Progenitor cell of endocrine pancreas (in vitro differentiated cells): Measurements from ENCODE around the gene ACAD9. TPM values are rescaled to one million over a fixed set of nuclear protein-coding genes. Genes with fewer than 3 reads are reported as not detected.

ENCODE experiments used
- DNase-seq: peaks from one replicate; pipeline ENCODE4 v3.0.0; 2021; ENCODE audit warnings: low spot score; ENCODE audit not compliant: unreplicated experiment
- H3K27ac Mint-ChIP-seq: 2 replicates; pipeline ENCODE4 v1.8.0; 2021; ENCODE audit warnings: mild to moderate bottlenecking, moderate library complexity, mixed read lengths
- H3K27me3 Mint-ChIP-seq: 2 replicates; pipeline ENCODE4 v1.8.0; 2021; ENCODE audit warnings: mixed read lengths
- H3K36me3 Mint-ChIP-seq: 2 replicates; pipeline ENCODE4 v1.8.0; 2022; ENCODE audit warnings: mixed read lengths; ENCODE audit not compliant: insufficient read depth
- H3K4me1 Mint-ChIP-seq: 2 replicates; pipeline ENCODE4 v1.8.0; 2021; ENCODE audit warnings: low read depth, mixed read lengths
- H3K4me3 Mint-ChIP-seq: 2 replicates; pipeline ENCODE4 v1.8.0; 2021; ENCODE audit warnings: low read depth, mild to moderate bottlenecking, moderate library complexity, mixed read lengths
- H3K9me3 Mint-ChIP-seq: 2 replicates; pipeline ENCODE4 v1.8.0; 2021; ENCODE audit warnings: low read depth, mixed read lengths
- CTCF ChIP-seq: fragments of 200-600 bp; sonication (generic); IDR thresholded peaks from one replicate; pipeline ENCODE4 v1.5.0; 2021; ENCODE audit warnings: antibody characterized with exemption, mild to moderate bottlenecking; ENCODE audit not compliant: unreplicated experiment
- total RNA-seq: library from RNA; stranded (reverse); gene quantifications from 2 replicates; pipeline ENCODE4 v1.2.1, GENCODE V29; 2021

Gene ACAD9
- total RNA-seq, 1 donor from 2014 or later, result 57.0 TPM

GRCh38 chr3:128884992-128885391, 5.6 kb downstream of the ACAD9 start:
- H3K4me1 Mint-ChIP-seq, result peaks cover 24% of the 10 kb centered on the region
- H3K9me3 Mint-ChIP-seq, result no peaks in the 10 kb centered on the region
- no peak for DNase-seq
- TF ChIP-seq CTCF, result no peak
- H3K4me3 Mint-ChIP-seq, result no peak overlapping the region
- peaks cover 12% of the 10 kb centered on the region for H3K36me3 Mint-ChIP-seq
- H3K27me3 Mint-ChIP-seq, result no peaks in the 10 kb centered on the region
- H3K27ac Mint-ChIP-seq, result peak overlapping the region; percentile 57

- Mint-ChIP-seq H3K36me3 (peaks cover 7% of the 10 kb centered on the region), H3K4me1 (no peaks in the 10 kb centered on the region), H3K9me3 (no peaks in the 10 kb centered on the region), H3K27me3 (no peaks in the 10 kb centered on the region), H3K4me3 (no peak overlapping the region), H3K27ac (no peak overlapping the region)
- TF ChIP-seq CTCF, result no peak
- DNase-seq, result no peak
Observed at GRCh38 chr3:128889139-128889894, 9.9 kb downstream of the ACAD9 start.

GRCh38 chr3:128895843-128896697, 16.6 kb downstream of the ACAD9 start:
- Mint-ChIP-seq H3K4me3 (no peak overlapping the region), H3K36me3 (peaks cover 18% of the 10 kb centered on the region), H3K4me1 (no peaks in the 10 kb centered on the region), H3K27ac (no peak overlapping the region), H3K27me3 (no peaks in the 10 kb centered on the region), H3K9me3 (no peaks in the 10 kb centered on the region)
- DNase-seq, result no peak
- no peak for TF ChIP-seq CTCF

DNA sequence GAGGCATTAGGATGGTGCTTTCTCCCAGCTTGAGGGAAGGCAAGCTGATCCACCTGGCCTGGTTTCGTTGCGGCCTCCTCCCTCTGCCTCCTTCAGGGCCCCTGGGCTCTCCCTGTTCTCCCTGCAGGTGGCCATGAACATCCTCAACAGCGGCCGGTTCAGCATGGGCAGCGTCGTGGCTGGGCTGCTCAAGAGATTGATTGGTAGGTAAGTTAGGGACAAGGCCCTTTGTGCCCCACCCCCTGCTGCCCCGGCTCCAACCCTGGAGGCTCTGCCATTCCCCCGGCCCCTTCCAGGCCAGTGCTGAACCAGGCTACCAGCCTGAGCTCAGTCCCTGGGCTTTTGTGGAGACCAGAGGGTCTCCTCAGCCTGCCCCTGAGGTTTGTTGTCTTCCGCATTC, 23.0 kb downstream of the ACAD9 start:
- Mint-ChIP-seq H3K27me3 (no peaks in the 10 kb centered on the region), H3K4me3 (no peak overlapping the region), H3K4me1 (no peaks in the 10 kb centered on the region), H3K36me3 (peaks cover 18% of the 10 kb centered on the region), H3K27ac (no peak overlapping the region), H3K9me3 (no peaks in the 10 kb centered on the region)
- no peak for TF ChIP-seq CTCF
- DNase-seq, result no peak

DNA sequence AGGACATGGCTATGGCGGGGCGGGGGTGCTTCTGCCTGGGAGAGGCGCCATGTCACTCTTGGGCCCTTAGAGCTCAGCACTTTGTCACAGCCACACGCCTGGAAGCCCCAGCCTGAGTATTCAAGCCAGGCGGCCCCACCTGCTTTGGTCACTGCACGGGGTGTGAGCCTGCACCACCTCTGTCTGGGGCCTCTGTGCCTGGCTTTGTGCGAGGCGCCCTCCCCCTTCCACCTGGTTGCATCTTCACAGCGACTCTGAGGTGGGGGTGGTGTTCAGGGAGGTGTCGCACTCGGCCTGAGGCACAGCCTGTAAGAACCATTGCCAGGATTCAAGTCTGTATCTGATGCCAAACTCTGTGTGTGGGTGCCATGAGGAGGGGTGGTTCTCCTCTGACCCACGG, 24.1 kb downstream of the ACAD9 start:
- Mint-ChIP-seq H3K9me3 (no peaks in the 10 kb centered on the region), H3K4me1 (no peaks in the 10 kb centered on the region), H3K27me3 (no peaks in the 10 kb centered on the region), H3K4me3 (no peak overlapping the region), H3K27ac (no peak overlapping the region), H3K36me3 (peaks cover 13% of the 10 kb centered on the region)
- no peak for TF ChIP-seq CTCF
- no peak for DNase-seq
